ENCODE results near the gene GOLGA8A.
"Not testable (repeated sequence)": the region's sequence is repeated elsewhere in the genome, so short reads cannot be mapped to it uniquely, and the experiment has no call there.

The GOLGA8A gene

GRCh38 chr15:34437687-34438086, at the start of gene GOLGA8A:
TSS of gene GOLGA8A (minus strand) at chr15:34437808. CDS start at chr15:34389691, 48,117 bp downstream.
- DNase-seq (ENCODE audit: low read depth) = no peak

- DNase-seq (ENCODE audit: low read depth) = no peak
These were observed 46.0 kb upstream of the GOLGA8A start for GRCh38 chr15:34483644-34484043.

- DNase-seq (ENCODE audit: low read depth) = no peak
These were observed 43.8 kb upstream of the GOLGA8A start for GRCh38 chr15:34481370-34481769.

- no peak for DNase-seq (ENCODE audit: low read depth)
These were observed 36.2 kb upstream of the GOLGA8A start for GRCh38 chr15:34473840-34474239.

GRCh38 chr15:34472947-34473346, 35.3 kb upstream of the GOLGA8A start:
- no peak for DNase-seq (ENCODE audit: low read depth)

- DNase-seq (ENCODE audit: low read depth) = no peak
These were observed 33.3 kb upstream of the GOLGA8A start for GRCh38 chr15:34470892-34471291.

GRCh38 chr15:34470091-34470490, 32.5 kb upstream of the GOLGA8A start:
- DNase-seq (ENCODE audit: low read depth) = no peak

GRCh38 chr15:34461730-34462129, 24.1 kb upstream of the GOLGA8A start:
- DNase-seq (ENCODE audit: low read depth) = no peak

- DNase-seq (ENCODE audit: low read depth) = no peak
These were observed 22.8 kb upstream of the GOLGA8A start for GRCh38 chr15:34460451-34460850.

- DNase-seq (ENCODE audit: low read depth) = no peak
These were observed 19.1 kb upstream of the GOLGA8A start for GRCh38 chr15:34456658-34457057.

- DNase-seq (ENCODE audit: low read depth) = no peak
These were observed 5.3 kb upstream of the GOLGA8A start for GRCh38 chr15:34442891-34443290.

GRCh38 chr15:34439878-34440277, 2.3 kb upstream of the GOLGA8A start:
- DNase-seq (ENCODE audit: low read depth) = no peak

- no peak for DNase-seq (ENCODE audit: low read depth)
These were observed 609 bp downstream of the GOLGA8A start for GRCh38 chr15:34436956-34437442.

GRCh38 chr15:34436126-34436955, 1.3 kb downstream of the GOLGA8A start:
- no peak for DNase-seq (ENCODE audit: low read depth)

- no peak for DNase-seq (ENCODE audit: low read depth)
These were observed 1.9 kb downstream of the GOLGA8A start for GRCh38 chr15:34435658-34436057.

- DNase-seq (ENCODE audit: low read depth) = no peak
These were observed 2.8 kb downstream of the GOLGA8A start for GRCh38 chr15:34434627-34435305.

- DNase-seq (ENCODE audit: low read depth) = not testable (repeated sequence)
These were observed 3.5 kb downstream of the GOLGA8A start for GRCh38 chr15:34433956-34434626.

GRCh38 chr15:34430642-34431041, 7.0 kb downstream of the GOLGA8A start:
- not testable (repeated sequence) for DNase-seq (ENCODE audit: low read depth)

- not testable (repeated sequence) for DNase-seq (ENCODE audit: low read depth)
These were observed 14.1 kb downstream of the GOLGA8A start for GRCh38 chr15:34423425-34424090.

- DNase-seq (ENCODE audit: low read depth) = not testable (repeated sequence)
These were observed 16.7 kb downstream of the GOLGA8A start for GRCh38 chr15:34420953-34421352.

GRCh38 chr15:34418435-34418834, 19.2 kb downstream of the GOLGA8A start:
- not testable (repeated sequence) for DNase-seq (ENCODE audit: low read depth)

- not testable (repeated sequence) for DNase-seq (ENCODE audit: low read depth)
These were observed 28.1 kb downstream of the GOLGA8A start for GRCh38 chr15:34409511-34409910.
